Tibial nerve (tissue), 4 donors: Measurements from ENCODE around the gene MYO18B. TPM values are rescaled to one million over a fixed set of nuclear protein-coding genes. Genes with fewer than 3 reads are reported as not detected.

Source experiments
- DNase-seq, 2 donors: peaks; one replicate each; pipeline ENCODE4 v3.0.0-alpha.2; 2019; ENCODE audit warnings: low spot score in 2 of 2
- H3K27ac ChIP-seq, 4 donors: fragments of 200-600 bp; sonication (generic) in 3 of 4; one replicate each; pipeline ENCODE4 v1.5.1; 2017 to 2019; ENCODE audit warnings: mild to moderate bottlenecking in 1 of 4
- H3K27me3 ChIP-seq, 2 donors: fragments of 200-600 bp; sonication (generic) in 1 of 2; one replicate each; pipeline versions ENCODE4 v1.5.1 to v1.6.0; 2017 to 2019
- H3K36me3 ChIP-seq, 3 donors: fragments of 200-600 bp; sonication (generic); one replicate each; pipeline ENCODE4 v1.5.1; 2018 to 2019
- H3K4me1 ChIP-seq, 4 donors: fragments of 200-600 bp; sonication (generic) in 3 of 4; one replicate each; pipeline ENCODE4 v1.5.1; 2017 to 2019
- H3K4me3 ChIP-seq, 4 donors: fragments of 200-600 bp; sonication (generic) in 3 of 4; one replicate each; pipeline ENCODE4 v1.5.1; 2017 to 2019; ENCODE audit warnings: mild to moderate bottlenecking in 1 of 4, moderate library complexity in 1 of 4
- H3K9me3 ChIP-seq, 4 donors: fragments of 200-600 bp; sonication (generic) in 3 of 4; one replicate each; pipeline ENCODE4 v1.5.1; 2017 to 2019
- EP300 ChIP-seq, 2 donors: sonication (generic); formaldehyde crosslinking; IDR thresholded peaks; one replicate each; pipeline ENCODE4 v1.6.1; 2017; ENCODE audit warnings: antibody characterized with exemption in 2 of 2, mild to moderate bottlenecking in 1 of 2
- POLR2A ChIP-seq, 2 donors: fragments of 450-650 bp; IDR thresholded peaks; one replicate each; pipeline ENCODE4 v1.6.1; 2017; ENCODE audit warnings: antibody characterized with exemption in 2 of 2, mild to moderate bottlenecking in 2 of 2, moderate library complexity in 2 of 2
- WGBS, 2 donors: methylation state at CpG; one replicate each; pipeline ENCODE4 v1.1.5; 2018; 5-methylcytosine and 5-hydroxymethylcytosine counted together
- total RNA-seq, 4 donors: library from RNA; depleted of rRNA; stranded (reverse); fragments of >200 nt; gene quantifications; one replicate each; pipeline ENCODE4 v1.1.0, GENCODE V29; 2016
- TF ChIP-seq, protein P1 (sequence below), 5 experiments: fragments of 200-600 bp in 3 of 5; fragments of 450-650 bp in 2 of 5; sonication (generic) in 3 of 5; IDR thresholded peaks; one replicate each; pipeline ENCODE4 v1.5.1; 2016 to 2019; ENCODE audit warnings: antibody characterized with exemption in 5 of 5, mild to moderate bottlenecking in 3 of 5, moderate library complexity in 2 of 5

Gene MYO18B
- total RNA-seq, 4 donors from 2014 or later = under 0.01 TPM; not detected in 2

DNA sequence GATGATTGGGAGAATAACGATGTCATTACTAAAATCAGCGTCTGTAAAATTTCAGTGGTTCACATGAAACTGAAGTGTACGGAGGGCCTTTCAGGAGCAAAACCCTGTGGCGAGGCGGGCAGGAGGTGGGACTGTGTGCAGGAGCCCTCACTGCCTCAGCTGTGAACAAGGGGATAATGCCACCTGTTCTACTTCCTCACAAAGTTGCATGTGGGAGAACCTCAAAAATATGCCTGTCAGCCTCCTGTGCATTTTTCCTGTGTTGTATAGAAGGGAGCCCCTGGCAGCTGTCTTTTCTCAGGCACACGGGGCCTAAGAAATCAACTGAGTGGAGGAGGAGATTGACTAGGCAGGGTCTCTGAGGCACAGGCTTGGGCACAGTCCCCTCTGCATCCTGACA, 43.0 kb upstream of the MYO18B start:
- TF ChIP-seq EP300 (IDR thresholded peaks at IDR 0.05) (no peak), POLR2A (IDR thresholded peaks at IDR 0.05) (no peak)
- TF ChIP-seq, protein P1, sequence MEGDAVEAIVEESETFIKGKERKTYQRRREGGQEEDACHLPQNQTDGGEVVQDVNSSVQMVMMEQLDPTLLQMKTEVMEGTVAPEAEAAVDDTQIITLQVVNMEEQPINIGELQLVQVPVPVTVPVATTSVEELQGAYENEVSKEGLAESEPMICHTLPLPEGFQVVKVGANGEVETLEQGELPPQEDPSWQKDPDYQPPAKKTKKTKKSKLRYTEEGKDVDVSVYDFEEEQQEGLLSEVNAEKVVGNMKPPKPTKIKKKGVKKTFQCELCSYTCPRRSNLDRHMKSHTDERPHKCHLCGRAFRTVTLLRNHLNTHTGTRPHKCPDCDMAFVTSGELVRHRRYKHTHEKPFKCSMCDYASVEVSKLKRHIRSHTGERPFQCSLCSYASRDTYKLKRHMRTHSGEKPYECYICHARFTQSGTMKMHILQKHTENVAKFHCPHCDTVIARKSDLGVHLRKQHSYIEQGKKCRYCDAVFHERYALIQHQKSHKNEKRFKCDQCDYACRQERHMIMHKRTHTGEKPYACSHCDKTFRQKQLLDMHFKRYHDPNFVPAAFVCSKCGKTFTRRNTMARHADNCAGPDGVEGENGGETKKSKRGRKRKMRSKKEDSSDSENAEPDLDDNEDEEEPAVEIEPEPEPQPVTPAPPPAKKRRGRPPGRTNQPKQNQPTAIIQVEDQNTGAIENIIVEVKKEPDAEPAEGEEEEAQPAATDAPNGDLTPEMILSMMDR (IDR thresholded peaks at IDR 0.05) = no peak
- H3K4me3 ChIP-seq = no peak overlapping the region
- H3K4me1 ChIP-seq = peaks cover 0 to 13% (median 4%) of the 10 kb centered on the region in 4 donors
- WGBS, 2 donors = 94 to 96% methylated on average over 6 of the region's 6 CpGs
- H3K36me3 ChIP-seq = peaks cover 0 to 10% (median 0%) of the 10 kb centered on the region in 3 donors
- no peak overlapping the region for H3K27ac ChIP-seq
- H3K9me3 ChIP-seq = no peaks in the 10 kb centered on the region
- no peak for DNase-seq
- H3K27me3 ChIP-seq = no peaks in the 10 kb centered on the region

DNA sequence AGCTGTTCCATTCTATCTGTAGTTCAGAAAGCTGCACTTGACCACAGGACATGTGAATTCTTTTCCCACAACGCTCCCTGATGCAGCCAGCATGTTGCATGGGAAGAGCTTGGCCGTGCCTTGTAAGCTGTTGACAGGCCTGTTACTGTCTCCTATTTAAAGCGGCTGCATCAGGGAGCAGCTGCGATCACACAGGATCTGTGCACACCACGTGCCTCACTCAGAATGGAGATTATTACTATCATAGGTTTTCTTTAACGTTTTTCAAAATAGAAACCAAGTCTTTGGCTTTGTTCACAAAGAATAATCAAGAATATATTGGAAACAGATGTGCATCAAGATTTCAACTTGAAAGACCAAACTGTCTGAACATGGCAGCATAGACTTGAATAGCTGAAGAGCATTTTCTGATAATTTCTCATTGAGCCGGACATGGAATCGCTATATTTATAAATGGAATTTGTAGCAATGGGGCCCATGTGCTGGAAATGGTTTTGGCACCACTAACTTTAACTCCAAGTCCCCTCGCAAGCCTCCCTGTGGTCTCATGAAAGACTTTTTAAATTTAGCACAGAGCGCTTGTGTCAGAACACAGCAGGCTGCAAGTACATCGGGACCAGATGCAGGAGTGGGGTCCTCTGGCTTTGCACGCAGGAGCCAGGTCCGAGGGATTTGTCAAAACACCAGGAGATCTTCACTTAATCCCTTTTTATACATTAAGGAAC, 40.8 kb upstream of the MYO18B start:
- 57% methylated on average over 13 of the region's 13 CpGs for WGBS, 2 donors
- peak in 1 of 2 donors; percentile 9 for DNase-seq
- TF ChIP-seq, protein P1 (IDR thresholded peaks at IDR 0.05) = no peak
- TF ChIP-seq EP300 (IDR thresholded peaks at IDR 0.05) (no peak), POLR2A (IDR thresholded peaks at IDR 0.05) (no peak)
- Histone ChIP-seq H3K27me3 (no peaks in the 10 kb centered on the region), H3K27ac (no peak overlapping the region), H3K36me3 (peaks cover 0 to 3% (median 0%) of the 10 kb centered on the region in 3 donors), H3K4me3 (no peak overlapping the region), H3K4me1 (peaks cover 0 to 13% (median 4%) of the 10 kb centered on the region in 4 donors), H3K9me3 (no peaks in the 10 kb centered on the region)

DNA sequence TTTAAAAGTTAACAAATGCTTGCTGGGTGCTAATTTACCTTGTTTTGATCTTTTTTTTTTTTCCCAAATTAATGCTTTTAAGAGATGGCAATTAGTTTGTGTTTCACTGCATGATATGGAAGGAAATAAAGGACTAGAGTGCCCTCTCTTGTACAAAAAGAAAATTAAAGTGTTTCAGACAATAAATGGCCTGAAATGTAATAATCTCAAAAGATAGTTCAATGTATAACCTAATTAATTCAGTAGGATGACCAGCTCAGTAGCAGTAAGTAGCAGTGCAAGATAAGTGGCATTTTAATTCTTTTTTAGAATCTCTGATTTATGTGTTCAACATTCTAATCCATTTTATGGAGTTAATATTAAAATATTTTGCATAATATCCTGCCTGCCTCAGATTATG, 39.9 kb upstream of the MYO18B start:
- H3K9me3 ChIP-seq = no peaks in the 10 kb centered on the region
- no peak for TF ChIP-seq EP300 (IDR thresholded peaks at IDR 0.05)
- TF ChIP-seq, protein P1 (IDR thresholded peaks at IDR 0.05) = peak in 4 of 5 experiments; percentile 21 to 58 (median 42)
- H3K27ac ChIP-seq = no peak overlapping the region
- H3K4me3 ChIP-seq = no peak overlapping the region
- H3K27me3 ChIP-seq = no peaks in the 10 kb centered on the region
- peaks cover 0 to 7% (median 0%) of the 10 kb centered on the region in 3 donors for H3K36me3 ChIP-seq
- peaks cover 0 to 13% (median 2%) of the 10 kb centered on the region in 4 donors for H3K4me1 ChIP-seq
- no peak for DNase-seq

DNA sequence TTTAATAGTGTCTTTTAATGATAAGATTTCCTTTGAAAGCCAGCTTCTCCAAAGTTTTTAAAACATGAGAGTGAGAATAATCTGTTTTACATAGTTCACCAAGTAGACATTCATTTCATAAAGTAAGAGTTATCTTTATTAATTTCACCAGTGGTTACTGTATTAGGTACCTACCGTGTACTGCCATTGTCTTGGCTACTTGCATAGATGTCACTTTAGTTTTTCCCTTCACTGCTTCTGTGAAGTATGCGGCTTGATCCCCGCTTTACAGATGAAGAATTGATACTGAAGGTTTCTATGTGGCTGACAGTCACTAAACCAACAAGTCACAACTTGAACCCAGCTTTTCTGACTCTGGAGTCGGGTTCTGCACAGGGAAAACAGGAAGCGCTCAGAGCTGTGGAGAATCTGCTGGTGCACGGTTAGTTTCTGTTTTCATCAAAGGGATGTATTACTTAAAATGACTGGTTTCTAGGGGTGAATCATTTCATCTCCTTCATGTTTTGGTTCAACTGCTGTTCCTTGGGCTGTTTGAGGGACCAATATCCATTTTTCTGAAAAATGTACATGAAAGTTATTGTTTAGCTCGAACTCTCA, 39.3 kb upstream of the MYO18B start:
- peaks cover 0 to 8% (median 0%) of the 10 kb centered on the region in 4 donors for H3K4me1 ChIP-seq
- H3K27ac ChIP-seq = no peak overlapping the region
- H3K9me3 ChIP-seq = no peaks in the 10 kb centered on the region
- 88% methylated on average over 7 of the region's 7 CpGs for WGBS, 2 donors
- H3K4me3 ChIP-seq = no peak overlapping the region
- peaks cover 0 to 11% (median 0%) of the 10 kb centered on the region in 3 donors for H3K36me3 ChIP-seq
- DNase-seq = no peak
- no peaks in the 10 kb centered on the region for H3K27me3 ChIP-seq
- no peak for TF ChIP-seq POLR2A (IDR thresholded peaks at IDR 0.05)
- TF ChIP-seq, protein P1 (IDR thresholded peaks at IDR 0.05) = no peak
- TF ChIP-seq EP300 (IDR thresholded peaks at IDR 0.05) = no peak

DNA sequence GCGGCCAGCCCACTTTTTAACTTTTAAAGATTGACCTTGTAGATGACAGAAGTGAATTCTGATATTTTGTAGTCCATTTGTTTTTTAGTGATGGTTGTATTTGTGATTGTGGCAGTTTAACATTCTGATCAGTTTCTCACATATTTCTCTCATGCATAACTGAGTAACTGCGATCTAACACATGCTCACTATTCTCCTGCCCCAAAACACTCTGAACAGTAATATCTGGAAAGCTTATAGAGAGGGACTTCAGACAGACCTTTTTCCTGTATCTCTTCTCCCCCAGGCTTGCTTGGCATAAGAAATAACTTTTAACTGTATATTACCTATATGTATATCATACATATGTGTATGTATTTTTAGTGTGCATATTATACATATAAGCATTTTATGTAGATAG, 37.3 kb upstream of the MYO18B start:
- Histone ChIP-seq H3K36me3 (peaks cover 0 to 16% (median 0%) of the 10 kb centered on the region in 3 donors), H3K4me1 (peaks cover 0 to 7% (median 0%) of the 10 kb centered on the region in 4 donors), H3K9me3 (no peaks in the 10 kb centered on the region), H3K4me3 (no peak overlapping the region), H3K27ac (no peak overlapping the region), H3K27me3 (no peaks in the 10 kb centered on the region)
- 98% methylated on average over 2 of the region's 2 CpGs for WGBS, 2 donors
- no peak for DNase-seq
- TF ChIP-seq POLR2A (IDR thresholded peaks at IDR 0.05) = no peak
